B cell (primary cell): ENCODE data around the gene MAML3. TPM values are rescaled to one million over a fixed set of nuclear protein-coding genes. Genes with fewer than 3 reads are reported as not detected.

Source experiments
- ATAC-seq: fragments of 200-7000 bp; cut with Tn5 transposase; one replicate; pipeline ENCODE4 v1.10.0; 2021; ENCODE audit warnings: low read depth, mild to moderate bottlenecking, moderate number of reproducible peaks, moderate library complexity
- CTCF ChIA-PET: fragments of 350-600 bp; sonication (Branson Sonifier 250); formaldehyde crosslinking; loops from one replicate; lab custom pipeline; 2021; ENCODE audit warnings: antibody characterized with exemption, inconsistent platforms; lab: Charles Lee
- POLR2A ChIA-PET: fragments of 350-600 bp; sonication (Branson Sonifier 250); formaldehyde crosslinking; loops from one replicate; lab custom pipeline; 2021; ENCODE audit warnings: antibody characterized with exemption; lab: Charles Lee
- DNase-seq: peaks from one replicate; pipeline ENCODE4 v3.0.0; 2013
- H2AFZ ChIP-seq: 2 replicates; pipeline ENCODE4 v1.6.1; 2012; ENCODE audit warnings: mild to moderate bottlenecking, low read depth, low read length; ENCODE audit not compliant: insufficient read depth, poor library complexity, severe bottlenecking
- H3K27ac ChIP-seq, 2 donors: 1 replicate in 1 of 2; 2 replicates in 1 of 2; pipeline ENCODE4 v1.5.1; 2012 to 2013; ENCODE audit warnings: low read length in 2 of 2, mild to moderate bottlenecking in 2 of 2, moderate library complexity in 1 of 2
- H3K27me3 ChIP-seq, 4 experiments: fragments of 200-600 bp in 1 of 4; sonication (generic) in 1 of 4; replicated peaks in 1 of 4; 1 replicate in 2 of 4; 2 replicates in 2 of 4; pipeline versions ENCODE4 v1.6.1 to v1.7.0; 2013 to 2016; ENCODE audit warnings: low read length in 3 of 4, mild to moderate bottlenecking in 2 of 4, mixed read lengths in 1 of 4, moderate library complexity in 1 of 4; ENCODE audit not compliant: insufficient read depth in 4 of 4, control insufficient read depth in 3 of 4; ENCODE audit errors: control extremely low read depth in 1 of 4
- H3K36me3 ChIP-seq, 2 experiments: replicated peaks in 1 of 2; 1 replicate in 1 of 2; 2 replicates in 1 of 2; pipeline versions ENCODE4 v1.6.1 to v1.7.1; 2013; ENCODE audit warnings: low read length in 1 of 2; ENCODE audit not compliant: insufficient read depth in 2 of 2, control insufficient read depth in 1 of 2; ENCODE audit errors: control extremely low read depth in 1 of 2, extremely low read depth in 1 of 2
- H3K4me1 ChIP-seq, 2 donors: fragments of 200-600 bp in 1 of 2; sonication (generic) in 1 of 2; 1 replicate in 1 of 2; 2 replicates in 1 of 2; pipeline versions ENCODE4 v1.5.1 to v1.6.1; 2013 to 2017; ENCODE audit warnings: low read length in 2 of 2; ENCODE audit not compliant: control insufficient read depth in 2 of 2, insufficient read depth in 2 of 2
- H3K4me2 ChIP-seq: replicated peaks from 2 replicates; pipeline ENCODE3; 2012; ENCODE audit warnings: mild to moderate bottlenecking, low read depth, low read length; ENCODE audit not compliant: poor library complexity, severe bottlenecking
- H3K4me3 ChIP-seq, 5 experiments: fragments of 200-600 bp in 1 of 5; sonication (generic) in 1 of 5; 1 replicate in 3 of 5; 2 replicates in 2 of 5; pipeline versions ENCODE4 v1.5.1 to v1.7.0; 2011 to 2016; ENCODE audit warnings: low read length in 4 of 5, mild to moderate bottlenecking in 4 of 5, low read depth in 2 of 5, control low read depth in 1 of 5, moderate library complexity in 1 of 5; ENCODE audit not compliant: insufficient read depth in 1 of 5; ENCODE audit errors: control extremely low read depth in 1 of 5, extremely low read depth in 1 of 5
- H3K79me2 ChIP-seq: fragments of 200-600 bp; sonication (generic); one replicate; pipeline ENCODE4 v1.6.0; 2016; ENCODE audit warnings: low read length; ENCODE audit not compliant: control insufficient read depth, insufficient read depth
- H3K9ac ChIP-seq: fragments of 200-600 bp; sonication (generic); 2 replicates; pipeline ENCODE4 v1.6.1; 2017; ENCODE audit warnings: mild to moderate bottlenecking, low read length, moderate library complexity
- H3K9me3 ChIP-seq, 3 donors: one replicate each; pipeline versions ENCODE4 v1.6.1 to v1.7.1; 2013; ENCODE audit warnings: low read length in 2 of 3; ENCODE audit not compliant: control insufficient read depth in 2 of 3, insufficient read depth in 1 of 3; ENCODE audit errors: control extremely low read depth in 1 of 3
- H4K20me1 ChIP-seq: 2 replicates; pipeline ENCODE4 v1.6.0; 2012; ENCODE audit warnings: mild to moderate bottlenecking, low read length; ENCODE audit not compliant: insufficient read depth, control insufficient read depth, poor library complexity, severe bottlenecking
- H3K27ac Mint-ChIP-seq: one replicate; pipeline ENCODE4 v1.8.0; 2021; ENCODE audit warnings: mixed read lengths
- H3K27me3 Mint-ChIP-seq: one replicate; pipeline ENCODE4 v1.8.0; 2021; ENCODE audit warnings: mixed read lengths
- H3K4me1 Mint-ChIP-seq: one replicate; pipeline ENCODE4 v1.8.0; 2021; ENCODE audit warnings: mixed read lengths
- H3K4me3 Mint-ChIP-seq: one replicate; pipeline ENCODE4 v1.8.0; 2021; ENCODE audit warnings: mixed read lengths
- H3K9me3 Mint-ChIP-seq: one replicate; pipeline ENCODE4 v1.8.0; 2022; ENCODE audit warnings: mixed read lengths; ENCODE audit not compliant: insufficient read depth
- CTCF ChIP-seq: fragments of 200-600 bp; IDR thresholded peaks from one replicate; pipeline ENCODE4 v1.8.0; 2022; ENCODE audit warnings: antibody characterized with exemption, mild to moderate bottlenecking
- EZH2 ChIP-seq: IDR thresholded peaks from 2 replicates; pipeline ENCODE4 v1.6.1; 2012; ENCODE audit warnings: borderline replicate concordance, low read depth, mild to moderate bottlenecking, moderate library complexity, low read length; ENCODE audit not compliant: insufficient read depth, poor library complexity, severe bottlenecking
- WGBS: methylation state at CpG from one replicate; pipeline ENCODE4 v1.1.5; 2013; ENCODE audit warnings: missing lambda C conversion rate; ENCODE audit not compliant: insufficient coverage; 5-methylcytosine and 5-hydroxymethylcytosine counted together
- intact Hi-C: fragments of 100-400 bp; cut with micrococcal nuclease; formaldehyde crosslinking; loops from one replicate; pipeline ENCODE4 v1.10.0; 2022
- polyA plus RNA-seq: library from polyadenylated mRNA; depleted of rRNA; stranded (reverse); fragments of >200 nt; gene quantifications from 2 replicates; pipeline ENCODE4 v1.2.3, GENCODE V29; 2012
- total RNA-seq, 2 donors: library from RNA; stranded (reverse); fragments of 120-200 nt in 1 of 2; gene quantifications; 1 replicate in 1 of 2; 2 replicates in 1 of 2; pipeline versions ENCODE4 v1.2.3 to v1.2.4, GENCODE V29; 2013 to 2022

The MAML3 gene
- total and polyA plus RNA-seq, 2 donors (not counting 1 experiment from before 2014, with no cell fraction given) = 0.94 to 5.3 TPM

- CTCF ChIA-PET = no interaction called here
- no peaks in the 10 kb centered on the region for H3K9me3 Mint-ChIP-seq
- Histone ChIP-seq H4K20me1 (no peaks in the 10 kb centered on the region), H3K9me3 (no peaks in the 10 kb centered on the region), H3K36me3 (no peaks in the 10 kb centered on the region), H3K79me2 (peaks cover 5% of the 10 kb centered on the region), H2AFZ (no peak overlapping the region), H3K9ac (no peak overlapping the region), H3K4me2 (no peak overlapping the region), H3K27me3 (no peaks in the 10 kb centered on the region), H3K4me1 (peaks cover 18 to 22% of the 10 kb centered on the region in 2 donors), H3K4me3 (no peak overlapping the region), H3K27ac (no peak overlapping the region)
- ATAC-seq (no peak), DNase-seq (no peak)
- POLR2A ChIA-PET = no interaction called here
- intact Hi-C loops = loop anchor here (5.0 kb wide), 1 partner anchor 52 kb away; no protein-coding TSS in a partner anchor
- no peak overlapping the region for H3K27ac Mint-ChIP-seq
- peaks cover 21% of the 10 kb centered on the region for H3K4me1 Mint-ChIP-seq
- peaks cover 20% of the 10 kb centered on the region for H3K27me3 Mint-ChIP-seq
- WGBS = no CpG with 5 or more reads among the region's 2 CpGs
- TF ChIP-seq EZH2 = no peak
- no peak for TF ChIP-seq CTCF
- H3K4me3 Mint-ChIP-seq = no peak overlapping the region
Observed at GRCh38 chr4:140069066-140069465, 84.9 kb downstream of the MAML3 start.

- no peak for ATAC-seq
- POLR2A ChIA-PET = no interaction called here
- H3K79me2 ChIP-seq = peaks cover 5% of the 10 kb centered on the region
- TF ChIP-seq CTCF (no peak), EZH2 (no peak)
- Mint-ChIP-seq H3K27me3 (peaks cover 16% of the 10 kb centered on the region), H3K27ac (no peak overlapping the region), H3K4me3 (no peak overlapping the region), H3K4me1 (peaks cover 21% of the 10 kb centered on the region), H3K9me3 (no peaks in the 10 kb centered on the region)
- H3K4me1 ChIP-seq = peaks cover 18 to 22% of the 10 kb centered on the region in 2 donors
- intact Hi-C loops = loop anchor here (5.0 kb wide), 1 partner anchor 51 kb away; no protein-coding TSS in a partner anchor
- WGBS = no CpG with 5 or more reads among the region's 2 CpGs
- H4K20me1 ChIP-seq = no peaks in the 10 kb centered on the region
- no peak overlapping the region for H3K4me2 ChIP-seq
- no peak overlapping the region for H2AFZ ChIP-seq
- CTCF ChIA-PET = no interaction called here
- no peaks in the 10 kb centered on the region for H3K36me3 ChIP-seq
- no peaks in the 10 kb centered on the region for H3K9me3 ChIP-seq
- H3K4me3 ChIP-seq = no peak overlapping the region
- H3K27ac ChIP-seq = no peak overlapping the region
- no peak overlapping the region for H3K9ac ChIP-seq
- H3K27me3 ChIP-seq = no peaks in the 10 kb centered on the region
- DNase-seq = no peak
Observed at GRCh38 chr4:140068271-140068670, 85.7 kb downstream of the MAML3 start.
